Effector memory CD8-positive, alpha-beta T cell (primary cell): ENCODE data around the gene TMEM256.

Experiments used
- ATAC-seq: fragments of 150-1000 bp; cut with Tn5 transposase; replicated peaks from 2 replicates; pipeline ENCODE4 v1.10.0; 2021; ENCODE audit warnings: mild to moderate bottlenecking, moderate library complexity
- DNase-seq, 3 experiments: peaks; one replicate each; pipeline ENCODE4 v3.0.0; 2021
- H3K27ac Mint-ChIP-seq, 2 donors: one replicate each; pipeline ENCODE4 v1.8.0; 2022; ENCODE audit warnings: mild to moderate bottlenecking in 2 of 2, mixed read lengths in 2 of 2, moderate library complexity in 2 of 2
- H3K27me3 Mint-ChIP-seq, 2 donors: one replicate each; pipeline ENCODE4 v1.8.0; 2022; ENCODE audit warnings: mixed read lengths in 2 of 2
- H3K36me3 Mint-ChIP-seq: one replicate; pipeline ENCODE4 v1.8.0; 2022; ENCODE audit warnings: mild to moderate bottlenecking, moderate library complexity, mixed read lengths; ENCODE audit not compliant: insufficient read depth
- H3K4me1 Mint-ChIP-seq, 2 donors: one replicate each; pipeline ENCODE4 v1.8.0; 2022; ENCODE audit warnings: low read depth in 2 of 2, mixed read lengths in 2 of 2
- H3K4me3 Mint-ChIP-seq, 2 donors: one replicate each; pipeline ENCODE4 v1.8.0; 2022; ENCODE audit warnings: mild to moderate bottlenecking in 2 of 2, mixed read lengths in 2 of 2, moderate library complexity in 2 of 2
- H3K9me3 Mint-ChIP-seq, 2 donors: one replicate each; pipeline ENCODE4 v1.8.0; 2022; ENCODE audit warnings: mixed read lengths in 2 of 2
- total RNA-seq, 9 experiments: gene quantifications; one replicate each; lab custom pipeline; 2026; lab: John Stamatoyannopoulos, UW

The TMEM256 gene
- total RNA-seq, result 0.74 to 2.9 (median 1.7) reads per million in 9 experiments

GRCh38 chr17:7403977-7404736, at the start of gene TMEM256:
Gene TMEM256 (minus strand): TSS chr17:7404097. CDS start chr17:7404084, 13 bp downstream.
- ATAC-seq (peak; percentile 87), DNase-seq (peak; percentile 88 to 91 (median 89))
- peaks cover 10 to 13% of the 10 kb centered on the region in 2 donors for H3K4me1 Mint-ChIP-seq
- H3K27me3 Mint-ChIP-seq, result no peaks in the 10 kb centered on the region
- H3K27ac Mint-ChIP-seq, result peak within 1 kb of the TSS; percentile 88 to 92
- H3K9me3 Mint-ChIP-seq, result no peaks in the 10 kb centered on the region
- H3K4me3 Mint-ChIP-seq, result peak within 1 kb of the TSS; percentile 91 to 95
- peaks cover 18% of the 10 kb centered on the region for H3K36me3 Mint-ChIP-seq

DNA sequence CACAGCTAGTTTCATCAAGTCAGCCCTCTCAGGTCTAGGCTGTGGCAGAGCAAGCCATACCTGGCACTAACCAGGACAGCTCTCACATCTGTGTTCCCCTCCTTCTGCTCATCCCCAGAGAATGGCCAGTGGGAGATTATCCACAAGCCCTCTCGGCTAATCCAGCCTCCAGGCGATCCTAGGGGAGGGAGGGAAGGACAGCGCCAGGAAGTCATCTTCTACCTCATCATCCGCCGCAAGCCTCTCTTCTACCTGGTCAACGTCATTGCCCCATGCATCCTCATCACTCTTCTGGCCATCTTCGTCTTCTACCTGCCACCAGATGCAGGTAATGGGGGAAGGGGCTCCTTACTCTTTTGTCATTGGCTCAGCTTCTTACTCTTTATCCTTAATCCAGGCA, 44.6 kb upstream of the TMEM256 start:
- Mint-ChIP-seq H3K27me3 (peaks cover 38 to 54% of the 10 kb centered on the region in 2 donors), H3K4me1 (peaks cover 13% of the 10 kb centered on the region in 2 donors), H3K4me3 (no peak overlapping the region), H3K27ac (no peak overlapping the region), H3K36me3 (peaks cover 3% of the 10 kb centered on the region), H3K9me3 (no peaks in the 10 kb centered on the region)
- no peak for DNase-seq
- ATAC-seq, result no peak

GRCh38 chr17:7445619-7445968, 41.7 kb upstream of the TMEM256 start:
- DNase-seq (no peak), ATAC-seq (peak; percentile 88)
- H3K27me3 Mint-ChIP-seq, result peaks cover 63 to 80% of the 10 kb centered on the region in 2 donors
- H3K4me3 Mint-ChIP-seq, result peak overlapping the region; percentile 63 to 73
- H3K27ac Mint-ChIP-seq, result no peak overlapping the region
- H3K4me1 Mint-ChIP-seq, result peaks cover 13 to 14% of the 10 kb centered on the region in 2 donors
- no peaks in the 10 kb centered on the region for H3K9me3 Mint-ChIP-seq
- H3K36me3 Mint-ChIP-seq, result peaks cover 5% of the 10 kb centered on the region

DNA sequence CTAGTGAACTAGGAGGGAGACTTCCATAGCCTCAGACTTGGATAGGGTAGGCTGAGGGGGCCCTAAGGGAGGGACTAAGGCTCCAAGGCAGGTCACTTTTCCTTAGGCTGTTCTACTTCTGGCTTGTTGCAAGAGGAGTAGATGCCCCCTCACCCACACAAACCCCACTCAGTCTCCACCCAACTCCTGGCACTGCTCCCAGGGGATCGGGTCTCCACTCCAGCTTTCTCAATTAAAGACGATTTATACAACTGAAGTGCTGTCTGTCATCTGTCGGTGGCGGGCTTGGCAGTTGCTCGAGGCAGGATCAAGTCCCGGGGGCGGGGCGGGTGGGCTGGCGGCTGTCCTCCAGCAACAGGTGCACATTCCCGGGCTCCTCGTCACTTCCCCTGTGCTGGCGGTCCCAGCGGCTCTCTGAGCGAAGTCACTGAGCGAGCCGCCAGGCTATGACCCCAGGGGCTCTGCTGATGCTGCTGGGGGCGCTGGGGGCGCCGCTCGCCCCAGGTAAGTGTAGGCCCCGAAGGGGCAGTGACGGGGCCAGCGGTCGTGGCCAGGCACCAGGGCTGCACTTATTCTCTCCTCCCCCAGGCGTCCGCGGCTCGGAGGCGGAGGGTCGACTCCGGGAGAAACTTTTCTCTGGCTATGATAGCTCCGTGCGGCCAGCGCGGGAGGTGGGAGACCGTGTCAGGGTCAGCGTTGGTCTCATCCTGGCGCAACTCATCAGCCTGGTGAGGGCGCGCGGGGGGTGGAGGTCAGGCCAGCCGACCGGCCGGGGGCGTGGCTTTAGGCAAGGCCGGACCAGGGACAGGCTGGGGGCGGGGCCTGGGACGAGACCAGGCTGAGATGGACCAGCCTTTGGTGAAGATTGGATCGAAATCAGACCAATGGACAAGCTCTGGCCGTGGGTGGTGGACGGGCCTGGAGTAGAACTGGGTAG, 41.1 kb upstream of the TMEM256 start, which contains the start of gene CHRNB1:
TSS of gene CHRNB1 (plus strand) at position 380 of the 937 bp plus-strand sequence. CDS start at position 447, 67 bp downstream.
- H3K27me3 Mint-ChIP-seq, result peaks cover 69 to 86% of the 10 kb centered on the region in 2 donors
- DNase-seq (no peak), ATAC-seq (peak; percentile 12)
- H3K36me3 Mint-ChIP-seq, result peaks cover 8% of the 10 kb centered on the region
- no peaks in the 10 kb centered on the region for H3K9me3 Mint-ChIP-seq
- peak within 1 kb of the TSS; percentile 63 to 73 for H3K4me3 Mint-ChIP-seq
- H3K27ac Mint-ChIP-seq, result no peak within 1 kb of the TSS
- peaks cover 17 to 20% of the 10 kb centered on the region in 2 donors for H3K4me1 Mint-ChIP-seq

GRCh38 chr17:7443499-7444485, 39.9 kb upstream of the TMEM256 start:
- DNase-seq (no peak), ATAC-seq (no peak)
- Mint-ChIP-seq H3K9me3 (no peaks in the 10 kb centered on the region), H3K4me3 (no peak overlapping the region), H3K36me3 (peaks cover 5% of the 10 kb centered on the region), H3K4me1 (peaks cover 23 to 27% of the 10 kb centered on the region in 2 donors), H3K27ac (no peak overlapping the region), H3K27me3 (peaks cover 75 to 92% of the 10 kb centered on the region in 2 donors)

GRCh38 chr17:7442142-7442541, 38.2 kb upstream of the TMEM256 start:
- no peak overlapping the region for H3K27ac Mint-ChIP-seq
- peaks cover 10% of the 10 kb centered on the region for H3K36me3 Mint-ChIP-seq
- peaks cover 70 to 92% of the 10 kb centered on the region in 2 donors for H3K27me3 Mint-ChIP-seq
- ATAC-seq (no peak), DNase-seq (no peak)
- H3K9me3 Mint-ChIP-seq, result no peaks in the 10 kb centered on the region
- H3K4me1 Mint-ChIP-seq, result peaks cover 28 to 33% of the 10 kb centered on the region in 2 donors
- H3K4me3 Mint-ChIP-seq, result no peak overlapping the region

GRCh38 chr17:7441266-7441665, 37.4 kb upstream of the TMEM256 start:
- Mint-ChIP-seq H3K4me3 (no peak overlapping the region), H3K27ac (no peak overlapping the region), H3K4me1 (peaks cover 33 to 39% of the 10 kb centered on the region in 2 donors), H3K27me3 (peaks cover 66 to 83% of the 10 kb centered on the region in 2 donors), H3K9me3 (no peaks in the 10 kb centered on the region), H3K36me3 (peaks cover 19% of the 10 kb centered on the region)
- no peak for ATAC-seq
- DNase-seq, result no peak

GRCh38 chr17:7440834-7441195, 36.9 kb upstream of the TMEM256 start:
- peaks cover 23% of the 10 kb centered on the region for H3K36me3 Mint-ChIP-seq
- ATAC-seq, result no peak
- peaks cover 61 to 79% of the 10 kb centered on the region in 2 donors for H3K27me3 Mint-ChIP-seq

GRCh38 chr17:7440113-7440833, 36.4 kb upstream of the TMEM256 start:
- Mint-ChIP-seq H3K9me3 (no peaks in the 10 kb centered on the region), H3K27ac (peak overlapping the region in 1 of 2 donors; percentile 87), H3K27me3 (peaks cover 56 to 73% of the 10 kb centered on the region in 2 donors), H3K36me3 (peaks cover 25% of the 10 kb centered on the region), H3K4me3 (peak overlapping the region; percentile 78 to 83), H3K4me1 (peaks cover 33 to 39% of the 10 kb centered on the region in 2 donors)
- ATAC-seq (no peak), DNase-seq (peak in 2 of 3 experiments; percentile 18 to 19)

More at GRCh38 chr17:7440834-7441195, 36.9 kb upstream of the TMEM256 start:
- H3K4me1 Mint-ChIP-seq, result peaks cover 37 to 40% of the 10 kb centered on the region in 2 donors
- H3K4me3 Mint-ChIP-seq, result peak overlapping the region; percentile 78 to 83
- H3K9me3 Mint-ChIP-seq, result no peaks in the 10 kb centered on the region
- DNase-seq, result no peak
- no peak overlapping the region for H3K27ac Mint-ChIP-seq

DNA sequence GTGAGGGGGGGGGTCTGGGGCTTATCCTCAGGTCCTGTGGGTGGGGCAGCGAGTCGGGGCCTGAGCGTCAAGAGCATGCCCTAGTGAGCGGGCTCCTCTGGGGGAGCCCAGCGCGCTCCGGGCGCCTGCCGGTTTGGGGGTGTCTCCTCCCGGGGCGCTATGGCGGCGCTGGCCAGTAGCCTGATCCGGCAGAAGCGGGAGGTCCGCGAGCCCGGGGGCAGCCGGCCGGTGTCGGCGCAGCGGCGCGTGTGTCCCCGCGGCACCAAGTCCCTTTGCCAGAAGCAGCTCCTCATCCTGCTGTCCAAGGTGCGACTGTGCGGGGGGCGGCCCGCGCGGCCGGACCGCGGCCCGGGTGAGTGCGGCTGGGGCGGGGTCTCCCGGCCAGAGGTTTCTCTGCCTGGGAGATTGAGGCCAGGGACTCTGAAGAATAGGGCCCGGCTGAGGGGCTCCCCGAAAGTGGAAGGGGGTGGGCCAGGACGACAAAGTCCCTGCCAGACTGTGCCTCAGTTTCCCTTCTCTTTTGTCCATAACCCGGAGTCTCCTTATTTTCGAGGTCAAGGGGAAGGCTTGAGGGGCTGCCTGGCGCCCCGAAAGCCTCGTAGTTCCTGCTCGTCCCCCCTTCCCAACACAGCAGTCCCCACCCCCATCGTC, 35.7 kb upstream of the TMEM256 start, which contains the start of gene FGF11:
TSS of gene FGF11 (plus strand) at position 51 of the 651 bp plus-strand sequence. CDS start at position 160, 109 bp downstream.
- DNase-seq, result no peak
- no peak for ATAC-seq
- Mint-ChIP-seq H3K27me3 (peaks cover 52 to 67% of the 10 kb centered on the region in 2 donors), H3K27ac (peak within 1 kb of the TSS; percentile 16 to 87), H3K4me3 (peak within 1 kb of the TSS; percentile 78 to 83), H3K9me3 (no peaks in the 10 kb centered on the region), H3K36me3 (peaks cover 30% of the 10 kb centered on the region), H3K4me1 (peaks cover 34 to 41% of the 10 kb centered on the region in 2 donors)

DNA sequence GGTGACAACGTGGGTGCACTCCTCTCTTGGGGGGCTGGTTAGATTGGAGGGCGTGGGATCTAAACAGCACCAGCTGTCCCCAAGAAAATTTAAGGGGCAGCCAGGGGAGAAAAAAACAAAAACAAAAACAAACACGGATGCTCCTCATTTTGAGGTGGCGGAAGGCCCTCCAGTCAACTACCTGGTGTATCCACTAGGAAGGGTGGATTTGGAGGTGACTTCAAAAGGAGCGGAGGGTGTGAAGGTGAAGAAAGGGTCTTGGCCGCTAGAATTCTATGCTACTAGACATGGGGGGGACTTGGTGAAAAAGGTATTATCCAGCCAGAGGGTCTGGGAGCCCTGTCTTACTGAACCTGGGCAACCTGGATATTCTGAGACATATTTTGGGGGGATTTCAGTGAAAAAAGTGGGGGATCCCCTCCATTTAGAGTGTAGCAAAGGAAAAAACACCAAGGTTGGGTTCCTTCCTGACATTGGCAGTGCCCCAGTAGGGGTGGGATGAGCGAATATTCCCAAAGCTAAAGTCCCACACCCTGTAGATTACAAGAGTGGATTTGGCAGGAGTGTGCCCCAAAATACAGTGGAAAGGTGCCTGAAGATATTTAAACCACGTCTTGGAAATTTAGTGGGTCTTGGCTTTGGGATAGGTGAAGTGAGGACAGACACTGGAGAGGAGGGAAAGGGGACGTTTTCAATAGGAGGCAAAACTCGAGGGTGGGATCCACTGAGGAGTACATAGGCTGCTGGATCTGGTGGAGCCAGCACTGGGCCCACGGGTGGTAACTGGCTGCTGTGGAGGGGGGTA, 35.0 kb upstream of the TMEM256 start:
- Mint-ChIP-seq H3K4me1 (peaks cover 34 to 41% of the 10 kb centered on the region in 2 donors), H3K27ac (peak overlapping the region in 1 of 2 donors; percentile 16), H3K4me3 (peak overlapping the region; percentile 60 to 76), H3K9me3 (no peaks in the 10 kb centered on the region), H3K36me3 (peaks cover 30% of the 10 kb centered on the region), H3K27me3 (peaks cover 47 to 61% of the 10 kb centered on the region in 2 donors)
- DNase-seq (no peak), ATAC-seq (no peak)
